Measurements from ENCODE around the gene HOXB2. TPM values are rescaled to one million over a fixed set of nuclear protein-coding genes. Genes with fewer than 3 reads are reported as not detected.

HOXB2 gene
- total RNA-seq, 2 experiments from 2014 or later, result 3.4 to 4.7 TPM

GRCh38 chr17:48505788-48506187, 39.1 kb downstream of the HOXB2 start:
- H3K27ac Mint-ChIP-seq, result peak overlapping the region; percentile 58
- peak; percentile 72 for DNase-seq
- H3K4me1 Mint-ChIP-seq, result peaks cover 41% of the 10 kb centered on the region
- ChIA-PET POLR2A (no interaction called here), CTCF (interaction anchor here (0.6 to 1.7 kb wide), 7 partner anchors 13 to 261 kb away, joined by 3 to 6 read pairs (median 4); no protein-coding TSS in a partner anchor)
- peaks cover 3% of the 10 kb centered on the region for H3K36me3 Mint-ChIP-seq (ENCODE audit: low read depth)
- peaks cover 36% of the 10 kb centered on the region for H3K27me3 Mint-ChIP-seq
- H3K4me3 Mint-ChIP-seq, result no peak overlapping the region
- H3K9me3 Mint-ChIP-seq, result peaks cover 2% of the 10 kb centered on the region

DNA sequence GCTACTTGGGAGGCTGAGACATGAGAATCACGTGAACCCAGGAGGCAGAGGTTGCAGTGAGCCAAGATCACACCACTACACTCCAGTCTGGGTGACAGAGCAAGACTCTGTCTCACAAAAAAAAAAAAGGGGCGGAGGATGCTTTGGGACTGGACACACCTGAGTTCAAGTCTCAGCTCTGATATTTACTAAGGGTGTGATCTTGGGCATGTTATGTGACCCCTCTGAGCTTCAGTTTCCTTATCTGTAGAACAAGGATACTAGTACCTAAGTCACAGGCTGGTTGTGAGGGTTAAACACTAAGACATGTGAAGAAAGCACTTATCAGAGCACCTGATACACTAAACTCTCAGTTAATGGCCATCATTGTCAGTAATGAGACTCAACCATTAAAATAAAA, 40.0 kb downstream of the HOXB2 start:
- ChIA-PET CTCF (interaction anchor here (1.2 to 1.7 kb wide), 3 partner anchors 12 to 19 kb away, joined by 3 to 6 read pairs (median 5); no protein-coding TSS in a partner anchor), POLR2A (no interaction called here)
- Mint-ChIP-seq H3K4me3 (no peak overlapping the region), H3K9me3 (peaks cover 2% of the 10 kb centered on the region), H3K4me1 (peaks cover 34% of the 10 kb centered on the region), H3K36me3 (ENCODE audit: low read depth) (peaks cover 3% of the 10 kb centered on the region), H3K27ac (no peak overlapping the region), H3K27me3 (peaks cover 41% of the 10 kb centered on the region)
- DNase-seq, result no peak

DNA sequence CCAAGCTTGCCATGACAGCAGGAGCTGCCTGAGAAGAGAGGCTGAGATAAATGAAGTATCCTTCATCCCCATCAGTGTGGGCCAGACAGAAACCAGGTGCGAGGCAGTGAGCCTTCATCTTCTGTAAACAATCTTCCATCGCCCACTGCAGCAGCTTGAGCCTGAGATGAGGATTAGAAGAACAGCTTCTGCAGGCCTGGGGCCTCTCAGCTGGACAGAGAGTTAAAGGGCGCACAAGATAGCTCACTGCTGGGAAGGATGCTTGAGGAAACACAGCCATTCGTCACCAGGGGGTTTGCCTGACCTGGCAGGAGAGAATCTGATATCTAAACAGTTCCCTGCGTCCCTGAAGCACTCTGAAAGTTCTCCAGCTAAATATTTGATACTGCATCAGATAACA, 41.2 kb downstream of the HOXB2 start:
- POLR2A ChIA-PET, result no interaction called here
- peaks cover 43% of the 10 kb centered on the region for H3K27me3 Mint-ChIP-seq

GRCh38 chr17:48502901-48503300, 42.0 kb downstream of the HOXB2 start:
- H3K27me3 Mint-ChIP-seq, result peaks cover 47% of the 10 kb centered on the region
- H3K9me3 Mint-ChIP-seq, result no peaks in the 10 kb centered on the region
- H3K27ac Mint-ChIP-seq, result no peak overlapping the region
- H3K4me1 Mint-ChIP-seq, result peaks cover 29% of the 10 kb centered on the region
- no peak for DNase-seq
- ChIA-PET CTCF (interaction anchor here (0.6 to 1.0 kb wide), 2 partner anchors 11 to 99 kb away, joined by 3 read pairs; no protein-coding TSS in a partner anchor), POLR2A (no interaction called here)
- H3K36me3 Mint-ChIP-seq (ENCODE audit: low read depth), result no peaks in the 10 kb centered on the region
- no peak overlapping the region for H3K4me3 Mint-ChIP-seq

More for the DNA sequence above, 41.2 kb downstream of the HOXB2 start:
- no peaks in the 10 kb centered on the region for H3K36me3 Mint-ChIP-seq (ENCODE audit: low read depth)
- CTCF ChIA-PET, result interaction anchor here (0.5 to 1.2 kb wide), 5 partner anchors 16 to 100 kb away, joined by 3 read pairs; no protein-coding TSS in a partner anchor
- H3K27ac Mint-ChIP-seq, result no peak overlapping the region
- H3K9me3 Mint-ChIP-seq, result no peaks in the 10 kb centered on the region
- DNase-seq, result no peak
- H3K4me3 Mint-ChIP-seq, result no peak overlapping the region
- peaks cover 32% of the 10 kb centered on the region for H3K4me1 Mint-ChIP-seq

- Mint-ChIP-seq H3K27me3 (peaks cover 50% of the 10 kb centered on the region), H3K27ac (no peak overlapping the region), H3K4me3 (no peak overlapping the region), H3K4me1 (peaks cover 26% of the 10 kb centered on the region), H3K36me3 (ENCODE audit: low read depth) (no peaks in the 10 kb centered on the region), H3K9me3 (no peaks in the 10 kb centered on the region)
- ChIA-PET POLR2A (no interaction called here), CTCF (interaction anchor here (1.0 to 1.7 kb wide), 3 partner anchors 10 to 21 kb away, joined by 3 to 6 read pairs (median 3); no protein-coding TSS in a partner anchor)
- no peak for DNase-seq
Observed at GRCh38 chr17:48502312-48502711, 42.6 kb downstream of the HOXB2 start.

- Mint-ChIP-seq H3K9me3 (no peaks in the 10 kb centered on the region), H3K36me3 (ENCODE audit: low read depth) (no peaks in the 10 kb centered on the region), H3K27ac (no peak overlapping the region), H3K4me1 (peaks cover 11% of the 10 kb centered on the region), H3K27me3 (peaks cover 56% of the 10 kb centered on the region), H3K4me3 (no peak overlapping the region)
- ChIA-PET CTCF (interaction anchor here (1.0 to 1.7 kb wide), 3 partner anchors 8 to 24 kb away, joined by 3 to 6 read pairs (median 4); no protein-coding TSS in a partner anchor), POLR2A (no interaction called here)
- no peak for DNase-seq
Observed at GRCh38 chr17:48500435-48501426, 44.2 kb downstream of the HOXB2 start.

GRCh38 chr17:48499735-48500434, 45.0 kb downstream of the HOXB2 start:
- H3K27ac Mint-ChIP-seq, result no peak overlapping the region
- peaks cover 4% of the 10 kb centered on the region for H3K4me1 Mint-ChIP-seq
- H3K4me3 Mint-ChIP-seq, result no peak overlapping the region
- no peaks in the 10 kb centered on the region for H3K9me3 Mint-ChIP-seq
- H3K27me3 Mint-ChIP-seq, result peaks cover 64% of the 10 kb centered on the region
- ChIA-PET POLR2A (interaction anchor here (0.6 kb wide), 1 partner anchor 34 kb away, joined by 6 read pairs; no protein-coding TSS in a partner anchor), CTCF (no interaction called here)
- H3K36me3 Mint-ChIP-seq (ENCODE audit: low read depth), result no peaks in the 10 kb centered on the region
- no peak for DNase-seq

DNA sequence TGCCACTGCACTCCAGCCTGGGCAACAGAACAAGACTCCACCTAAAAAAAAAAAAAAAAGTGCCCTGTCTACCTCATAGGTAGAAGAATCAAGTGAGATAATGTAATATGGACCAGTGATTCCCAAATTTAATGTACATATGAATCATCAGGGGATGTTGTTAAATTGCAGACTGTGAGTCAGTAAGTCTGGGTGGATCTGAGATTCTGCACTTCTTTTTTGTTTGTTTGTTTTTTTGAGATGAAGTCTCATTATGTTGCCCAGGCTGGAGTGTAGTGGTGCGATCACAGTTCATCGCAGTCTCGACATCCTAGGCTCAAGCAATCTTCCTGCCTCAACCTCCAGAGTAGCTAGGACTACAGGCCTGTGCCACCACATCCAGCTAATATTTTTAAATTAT, 45.7 kb downstream of the HOXB2 start:
- ChIA-PET POLR2A (no interaction called here), CTCF (interaction anchor here (1.2 kb wide), 1 partner anchor 14 kb away, joined by 4 read pairs; no protein-coding TSS in a partner anchor)
- no peaks in the 10 kb centered on the region for H3K9me3 Mint-ChIP-seq
- H3K27me3 Mint-ChIP-seq, result peaks cover 70% of the 10 kb centered on the region
- no peak overlapping the region for H3K4me3 Mint-ChIP-seq
- DNase-seq, result no peak
- no peaks in the 10 kb centered on the region for H3K4me1 Mint-ChIP-seq
- no peak overlapping the region for H3K27ac Mint-ChIP-seq
- H3K36me3 Mint-ChIP-seq (ENCODE audit: low read depth), result no peaks in the 10 kb centered on the region

DNA sequence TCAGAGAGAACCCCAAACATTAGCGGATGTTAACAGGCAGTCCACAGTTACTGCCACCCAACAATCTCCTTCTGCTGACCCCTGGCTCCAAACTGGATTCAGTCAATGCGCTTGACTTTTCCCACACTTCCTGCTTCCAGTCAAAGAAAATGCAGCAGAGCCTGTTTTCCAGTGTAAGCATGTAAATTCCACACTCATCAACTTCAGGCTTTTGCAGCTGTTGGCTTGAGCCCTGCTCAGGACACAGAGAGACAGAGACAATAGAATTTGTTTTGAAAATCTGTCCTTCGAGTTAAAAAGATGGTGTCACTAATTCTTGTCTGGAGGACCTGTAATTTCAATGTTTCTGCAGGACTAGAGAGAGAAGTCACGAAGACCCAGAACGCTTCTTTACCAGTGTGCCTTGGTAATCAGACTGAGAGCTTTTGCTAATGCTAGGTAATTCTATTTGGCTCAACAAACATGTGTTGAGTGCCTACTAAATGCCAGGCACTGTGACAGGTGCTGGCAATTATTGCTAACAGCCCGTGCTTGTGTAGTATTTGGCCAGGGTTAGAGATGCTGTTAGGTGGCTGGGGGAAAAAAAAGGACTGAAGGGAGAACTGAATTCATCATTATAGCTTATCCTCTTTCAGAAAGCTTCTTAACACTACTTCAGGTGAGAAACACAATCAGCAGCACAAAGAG, 46.6 kb downstream of the HOXB2 start:
- Mint-ChIP-seq H3K27me3 (peaks cover 72% of the 10 kb centered on the region), H3K27ac (no peak overlapping the region), H3K4me1 (no peaks in the 10 kb centered on the region), H3K36me3 (ENCODE audit: low read depth) (no peaks in the 10 kb centered on the region), H3K4me3 (no peak overlapping the region), H3K9me3 (no peaks in the 10 kb centered on the region)
- ChIA-PET POLR2A (no interaction called here), CTCF (interaction anchor here (1.2 kb wide), 1 partner anchor 15 kb away, joined by 4 read pairs; no protein-coding TSS in a partner anchor)
- DNase-seq, result no peak

GRCh38 chr17:48497103-48497502, 47.8 kb downstream of the HOXB2 start:
- Mint-ChIP-seq H3K27me3 (peaks cover 64% of the 10 kb centered on the region), H3K9me3 (no peaks in the 10 kb centered on the region), H3K36me3 (ENCODE audit: low read depth) (no peaks in the 10 kb centered on the region), H3K27ac (no peak overlapping the region), H3K4me3 (no peak overlapping the region), H3K4me1 (peaks cover 7% of the 10 kb centered on the region)
- no peak for DNase-seq
- ChIA-PET CTCF (interaction anchor here (0.7 to 0.9 kb wide), 2 partner anchors 20 to 85 kb away, joined by 3 read pairs; no protein-coding TSS in a partner anchor), POLR2A (no interaction called here)

- CTCF ChIA-PET, result interaction anchor here (1.2 to 1.9 kb wide), 3 partner anchors 17 to 98 kb away, joined by 3 to 7 read pairs (median 3); no protein-coding TSS in a partner anchor
- POLR2A ChIA-PET, result no interaction called here
- no peaks in the 10 kb centered on the region for H3K9me3 Mint-ChIP-seq
- no peak overlapping the region for H3K4me3 Mint-ChIP-seq
- peaks cover 49% of the 10 kb centered on the region for H3K27me3 Mint-ChIP-seq
- peaks cover 21% of the 10 kb centered on the region for H3K4me1 Mint-ChIP-seq
- no peak for DNase-seq
- H3K27ac Mint-ChIP-seq, result no peak overlapping the region
- no peaks in the 10 kb centered on the region for H3K36me3 Mint-ChIP-seq (ENCODE audit: low read depth)
Observed at GRCh38 chr17:48494335-48494734, 50.6 kb downstream of the HOXB2 start.

Data from activated CD4-positive, alpha-beta T cell treated with anti-CD3 and anti-CD28 coated beads, Interleukin-2, amount 10 ng/mL, durations not matched to agents 7 days and 5 days (primary cell).